ENCODE results near the gene MYCBP2. TPM values are rescaled to one million over a fixed set of nuclear protein-coding genes. Genes with fewer than 3 reads are reported as not detected.

The MYCBP2 gene
- total RNA-seq, 4 donors from 2014 or later: 115 to 165 (median 131) TPM

DNA sequence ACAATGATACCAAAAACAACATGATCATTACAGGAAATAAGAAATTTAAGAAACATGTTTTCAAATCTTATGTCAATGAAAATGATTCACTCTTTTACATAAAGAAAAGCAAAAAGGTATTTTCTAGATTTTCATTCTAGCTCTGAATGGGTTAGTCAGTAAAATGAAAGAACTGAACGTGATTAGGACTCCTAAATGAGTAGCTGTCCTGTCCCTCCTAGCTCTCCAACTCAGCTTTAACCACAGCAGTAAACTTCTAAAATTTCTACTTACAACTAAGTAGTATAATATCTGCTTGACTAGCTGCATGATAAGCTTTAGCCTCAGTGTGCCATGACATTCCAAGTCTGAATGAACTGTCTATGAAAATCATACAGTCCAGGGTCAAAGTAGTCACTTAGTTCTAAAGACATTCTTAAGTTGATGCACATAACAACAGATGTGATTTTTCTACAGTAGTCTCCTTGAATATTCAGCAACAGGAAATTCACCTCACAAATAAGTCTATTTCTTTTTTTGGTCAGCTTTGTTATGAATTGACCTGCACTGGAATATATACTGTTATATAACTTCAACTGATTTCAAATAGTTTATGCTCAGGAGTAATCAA, 136.4 kb downstream of the MYCBP2 start:
- WGBS, 2 donors: 94 to 95% methylated on average over 1 of the region's 1 CpG
- Histone ChIP-seq H3K36me3 (peaks cover 0 to 4% of the 10 kb centered on the region in 2 donors), H3K4me3 (replicated peaks in 1 of 3) (no peak overlapping the region), H3K27ac (no peak overlapping the region), H3K9me3 (no peaks in the 10 kb centered on the region), H3K4me1 (no peaks in the 10 kb centered on the region), H3K27me3 (no peaks in the 10 kb centered on the region)
- no peak for DNase-seq
- intact Hi-C loops (cut with DNase I): no loop called here
- no peak for TF ChIP-seq POLR2A (IDR thresholded peaks at IDR 0.05)
- TF ChIP-seq CTCF (IDR thresholded peaks at IDR 0.05): no peak

DNA sequence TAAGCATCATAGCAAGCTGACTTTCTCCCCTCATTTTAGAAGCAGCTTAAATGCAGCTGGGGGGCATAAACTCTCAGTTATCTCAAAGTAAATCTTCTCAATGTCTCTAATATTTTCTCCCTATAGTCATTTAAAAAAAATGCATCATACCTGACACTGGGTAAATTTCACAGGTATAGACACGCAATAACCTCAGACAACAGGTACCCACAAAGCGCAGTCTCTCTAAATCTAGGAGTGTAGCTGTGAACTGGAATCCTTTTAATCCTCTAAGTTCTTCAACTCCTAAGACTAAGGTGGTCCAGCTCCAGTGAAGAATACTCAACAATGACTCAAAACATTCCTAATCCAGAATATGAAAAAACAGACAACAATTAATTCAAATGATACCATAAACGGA, 141.2 kb downstream of the MYCBP2 start:
- 97 to 99% methylated on average over 3 of the region's 3 CpGs for WGBS, 2 donors
- H3K4me1 ChIP-seq: no peaks in the 10 kb centered on the region
- H3K36me3 ChIP-seq: peaks cover 3 to 10% of the 10 kb centered on the region in 2 donors
- no peak overlapping the region for H3K27ac ChIP-seq
- TF ChIP-seq CTCF (IDR thresholded peaks at IDR 0.05): no peak
- no peak for TF ChIP-seq POLR2A (IDR thresholded peaks at IDR 0.05)
- no peaks in the 10 kb centered on the region for H3K27me3 ChIP-seq
- DNase-seq: no peak
- no peaks in the 10 kb centered on the region for H3K9me3 ChIP-seq
- intact Hi-C loops (cut with DNase I): no loop called here
- no peak overlapping the region for H3K4me3 ChIP-seq (replicated peaks in 1 of 3)

DNA sequence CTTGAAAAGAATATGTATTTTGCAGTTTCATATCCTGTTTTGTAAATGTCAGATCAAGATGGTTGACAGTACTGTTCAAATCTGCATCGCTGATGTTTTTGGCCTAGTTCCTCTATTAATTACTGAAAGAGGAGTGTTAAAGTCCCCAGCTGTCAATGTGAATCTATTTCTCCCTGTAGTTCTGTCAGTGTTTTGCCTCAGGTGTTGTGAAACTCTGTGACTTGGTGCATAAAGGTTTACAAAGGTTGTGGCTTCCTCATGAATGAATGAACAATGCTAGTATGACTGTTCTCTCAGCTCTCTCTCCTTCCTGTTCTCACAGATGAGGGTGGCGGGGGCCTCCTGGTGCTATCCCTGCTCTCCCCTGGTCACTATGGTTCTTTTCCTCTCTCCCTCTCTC, 142.4 kb downstream of the MYCBP2 start:
- TF ChIP-seq CTCF (IDR thresholded peaks at IDR 0.05): no peak
- no peak for TF ChIP-seq POLR2A (IDR thresholded peaks at IDR 0.05)
- H3K9me3 ChIP-seq: no peaks in the 10 kb centered on the region
- 89 to 91% methylated on average over 2 of the region's 2 CpGs for WGBS, 2 donors
- no peak for DNase-seq
- H3K4me1 ChIP-seq: no peaks in the 10 kb centered on the region
- intact Hi-C loops (cut with DNase I): no loop called here
- H3K27ac ChIP-seq: no peak overlapping the region
- H3K4me3 ChIP-seq (replicated peaks in 1 of 3): no peak overlapping the region
- H3K27me3 ChIP-seq: no peaks in the 10 kb centered on the region
- H3K36me3 ChIP-seq: peaks cover 15 to 21% of the 10 kb centered on the region in 2 donors

DNA sequence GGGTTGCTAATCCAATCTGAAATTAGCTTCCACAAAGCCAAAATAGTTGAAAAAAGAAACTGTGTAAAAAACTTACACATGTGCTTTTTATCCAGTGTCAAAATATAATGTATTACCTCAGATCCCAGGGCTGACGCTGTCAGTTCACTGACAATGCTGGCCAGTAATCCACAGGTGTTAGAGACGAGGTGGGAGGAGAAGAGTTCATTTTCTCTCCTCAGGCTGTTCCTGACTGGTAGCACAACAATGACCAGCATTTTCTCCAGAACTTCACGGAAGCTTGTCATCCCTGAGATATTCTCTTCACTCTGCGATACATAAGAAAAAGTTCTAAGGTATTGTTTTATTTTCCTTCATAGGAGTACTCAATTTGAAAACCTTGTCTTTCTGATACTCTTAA, 146.9 kb downstream of the MYCBP2 start:
- Histone ChIP-seq H3K36me3 (peaks cover 23 to 29% of the 10 kb centered on the region in 2 donors), H3K27ac (no peak overlapping the region), H3K9me3 (no peaks in the 10 kb centered on the region), H3K4me3 (replicated peaks in 1 of 3) (no peak overlapping the region), H3K27me3 (no peaks in the 10 kb centered on the region), H3K4me1 (no peaks in the 10 kb centered on the region)
- WGBS, 2 donors: 92 to 95% methylated on average over 4 of the region's 4 CpGs
- DNase-seq: no peak
- no peak for TF ChIP-seq POLR2A (IDR thresholded peaks at IDR 0.05)
- no peak for TF ChIP-seq CTCF (IDR thresholded peaks at IDR 0.05)
- intact Hi-C loops (cut with DNase I): no loop called here

DNA sequence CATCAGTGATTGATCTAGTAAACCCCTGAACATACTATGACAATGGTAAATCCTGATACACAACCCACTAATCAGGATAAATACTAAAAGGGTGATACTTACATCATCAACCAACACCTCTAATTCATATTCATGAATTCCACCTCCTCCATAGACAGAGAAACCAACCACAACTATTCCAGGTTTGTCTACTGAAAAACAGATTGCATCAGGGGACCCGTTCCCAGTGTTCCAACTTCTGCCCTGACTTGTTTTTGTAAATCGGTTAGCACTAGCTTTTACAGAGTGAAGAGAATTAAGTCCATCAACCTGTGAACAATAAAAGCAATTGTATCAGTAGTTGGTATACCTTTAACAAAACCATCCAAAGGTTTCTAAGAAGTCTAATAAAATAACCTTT, 149.2 kb downstream of the MYCBP2 start:
- Histone ChIP-seq H3K4me3 (replicated peaks in 1 of 3) (no peak overlapping the region), H3K9me3 (no peaks in the 10 kb centered on the region), H3K4me1 (no peaks in the 10 kb centered on the region), H3K36me3 (peaks cover 23 to 35% of the 10 kb centered on the region in 2 donors), H3K27ac (no peak overlapping the region), H3K27me3 (no peaks in the 10 kb centered on the region)
- intact Hi-C loops (cut with DNase I): no loop called here
- no peak for TF ChIP-seq CTCF (IDR thresholded peaks at IDR 0.05)
- TF ChIP-seq POLR2A (IDR thresholded peaks at IDR 0.05): no peak
- WGBS, 2 donors: 95 to 96% methylated on average over 2 of the region's 2 CpGs
- DNase-seq: no peak
